ENCODE data around the gene CAST.

The CAST gene

DNA sequence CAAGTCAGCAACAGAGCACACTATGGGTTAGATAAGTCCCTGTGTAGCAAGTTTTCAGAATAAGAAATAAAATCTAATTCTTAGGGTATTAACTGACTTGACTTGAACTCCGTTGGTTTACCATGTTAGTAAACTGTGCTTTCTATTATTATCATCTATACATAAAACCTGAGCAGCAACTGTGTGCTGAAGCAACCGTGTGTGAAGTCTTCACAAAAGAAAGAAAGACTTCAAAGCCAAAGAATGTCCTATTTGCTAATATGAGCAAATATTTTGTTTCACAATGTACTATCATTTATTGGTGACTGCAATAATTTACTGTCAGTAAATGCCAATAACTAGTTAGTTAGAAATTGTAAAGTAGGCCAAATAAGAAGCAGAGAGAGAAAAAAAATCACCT, 112.9 kb downstream of the CAST start:
- ChIA-PET CTCF (interaction anchor here (1.0 kb wide), 1 partner anchor 13 kb away, joined by 3 read pairs; no protein-coding TSS in a partner anchor), POLR2A (no interaction called here)
- DNase-seq (ENCODE audit: low read depth, low spot score) = no peak
- TF ChIP-seq, protein P1, sequence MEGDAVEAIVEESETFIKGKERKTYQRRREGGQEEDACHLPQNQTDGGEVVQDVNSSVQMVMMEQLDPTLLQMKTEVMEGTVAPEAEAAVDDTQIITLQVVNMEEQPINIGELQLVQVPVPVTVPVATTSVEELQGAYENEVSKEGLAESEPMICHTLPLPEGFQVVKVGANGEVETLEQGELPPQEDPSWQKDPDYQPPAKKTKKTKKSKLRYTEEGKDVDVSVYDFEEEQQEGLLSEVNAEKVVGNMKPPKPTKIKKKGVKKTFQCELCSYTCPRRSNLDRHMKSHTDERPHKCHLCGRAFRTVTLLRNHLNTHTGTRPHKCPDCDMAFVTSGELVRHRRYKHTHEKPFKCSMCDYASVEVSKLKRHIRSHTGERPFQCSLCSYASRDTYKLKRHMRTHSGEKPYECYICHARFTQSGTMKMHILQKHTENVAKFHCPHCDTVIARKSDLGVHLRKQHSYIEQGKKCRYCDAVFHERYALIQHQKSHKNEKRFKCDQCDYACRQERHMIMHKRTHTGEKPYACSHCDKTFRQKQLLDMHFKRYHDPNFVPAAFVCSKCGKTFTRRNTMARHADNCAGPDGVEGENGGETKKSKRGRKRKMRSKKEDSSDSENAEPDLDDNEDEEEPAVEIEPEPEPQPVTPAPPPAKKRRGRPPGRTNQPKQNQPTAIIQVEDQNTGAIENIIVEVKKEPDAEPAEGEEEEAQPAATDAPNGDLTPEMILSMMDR (IDR thresholded peaks at IDR 0.05; ENCODE audit: insufficient read depth, low read length, missing control alignments) = no peak
- no peak overlapping the region for H3K4me3 ChIP-seq (ENCODE audit: low read depth, low read length)

DNA sequence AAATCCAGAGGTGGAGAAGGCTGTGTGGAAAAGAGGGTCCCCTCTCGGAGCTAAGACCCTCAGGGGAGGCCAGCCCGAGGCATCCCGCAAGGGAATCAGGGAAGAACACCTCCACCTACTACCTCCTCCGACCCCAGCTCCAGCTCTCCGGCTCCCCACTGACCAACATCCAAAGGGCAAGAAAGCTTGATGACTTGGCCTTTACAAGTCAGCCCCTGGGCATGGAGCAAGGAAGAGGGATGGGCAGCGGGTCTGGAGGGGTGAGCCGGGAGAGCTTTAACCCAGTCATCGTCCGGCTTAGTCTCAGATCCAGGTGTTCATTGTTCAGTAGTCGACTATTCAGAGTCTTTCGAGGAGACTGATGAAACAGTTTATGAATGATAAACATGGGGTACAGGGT, 113.5 kb downstream of the CAST start:
- ChIA-PET POLR2A (no interaction called here), CTCF (interaction anchor here (1.0 to 1.5 kb wide), 2 partner anchors 13 to 386 kb away, joined by 3 to 5 read pairs; no protein-coding TSS in a partner anchor)
- no peak for DNase-seq (ENCODE audit: low read depth, low spot score)
- TF ChIP-seq, protein P1 (IDR thresholded peaks at IDR 0.05; ENCODE audit: insufficient read depth, low read length, missing control alignments) = no peak
- H3K4me3 ChIP-seq (ENCODE audit: low read depth, low read length) = no peak overlapping the region

DNA sequence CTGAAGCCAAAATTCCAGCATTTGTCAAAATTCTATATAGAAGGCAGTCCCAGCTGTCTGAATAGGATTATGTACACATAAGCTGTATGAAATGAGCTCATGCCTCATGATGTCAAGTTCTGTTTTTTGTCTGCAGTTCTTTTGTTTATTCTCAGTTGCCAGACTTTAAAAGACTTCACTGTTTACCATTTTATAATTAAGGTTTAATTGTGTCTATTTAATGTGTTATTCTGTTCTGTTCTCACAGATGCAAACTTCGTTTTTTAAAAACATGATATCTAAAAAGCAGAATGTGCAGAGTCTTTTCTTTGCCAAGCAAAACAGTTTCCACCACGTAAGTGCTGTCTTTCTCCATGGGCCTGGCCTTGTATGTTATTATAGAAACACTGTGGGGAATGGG, 114.4 kb downstream of the CAST start:
- TF ChIP-seq, protein P1 (IDR thresholded peaks at IDR 0.05; ENCODE audit: insufficient read depth, low read length, missing control alignments) = no peak
- ChIA-PET POLR2A (no interaction called here), CTCF (interaction anchor here (1.5 kb wide), 1 partner anchor 385 kb away, joined by 5 read pairs; no protein-coding TSS in a partner anchor)
- no peak overlapping the region for H3K4me3 ChIP-seq (ENCODE audit: low read depth, low read length)
- DNase-seq (ENCODE audit: low read depth, low spot score) = no peak

DNA sequence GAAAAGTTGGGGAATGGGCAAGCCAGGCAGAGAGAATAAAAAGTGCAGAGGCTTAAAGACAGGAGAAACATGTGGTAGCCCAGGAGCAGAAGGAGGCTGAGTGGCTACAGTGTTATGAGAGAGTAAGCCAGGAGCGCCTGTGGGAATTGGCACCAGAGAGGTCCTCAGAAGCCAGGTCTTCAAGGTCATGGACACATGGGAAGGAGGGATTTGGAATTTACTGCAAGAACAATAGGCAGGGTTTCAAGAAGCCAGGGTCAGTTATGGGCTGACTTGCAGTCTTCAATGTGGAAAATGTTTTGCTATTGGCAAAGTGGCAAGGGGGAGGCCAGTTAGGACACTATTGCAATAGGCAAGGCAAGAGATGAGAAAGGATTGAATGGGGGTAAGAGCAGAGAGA, 116.2 kb downstream of the CAST start:
- ChIA-PET POLR2A (no interaction called here), CTCF (no interaction called here)
- no peak for DNase-seq (ENCODE audit: low read depth, low spot score)
- TF ChIP-seq, protein P1 (IDR thresholded peaks at IDR 0.05; ENCODE audit: insufficient read depth, low read length, missing control alignments) = no peak
- no peak overlapping the region for H3K4me3 ChIP-seq (ENCODE audit: low read depth, low read length)

DNA sequence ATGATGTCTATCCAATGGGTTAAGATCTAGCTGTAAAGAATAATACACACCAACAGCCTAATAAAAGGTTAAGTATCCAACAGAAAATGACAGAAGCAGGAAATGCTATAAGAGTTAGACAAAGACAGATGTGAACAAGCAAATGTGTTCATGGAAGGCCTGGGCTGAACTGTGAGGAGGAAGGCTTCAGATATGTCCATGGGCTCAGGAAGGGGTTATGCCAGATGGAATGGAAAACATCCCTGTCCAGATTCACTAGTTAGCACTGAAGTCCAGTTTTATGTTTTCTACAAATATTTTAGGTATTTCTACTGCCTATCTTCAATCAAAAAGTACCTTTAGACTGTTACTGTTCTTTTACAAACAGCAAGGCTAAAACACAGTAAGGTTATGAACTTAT, 118.5 kb downstream of the CAST start:
- CTCF ChIA-PET = interaction anchor here (0.8 to 1.5 kb wide), 3 partner anchors 8 to 166 kb away, joined by 3 to 6 read pairs (median 5); no protein-coding TSS in a partner anchor
- no peak for DNase-seq (ENCODE audit: low read depth, low spot score)
- TF ChIP-seq, protein P1 (IDR thresholded peaks at IDR 0.05; ENCODE audit: insufficient read depth, low read length, missing control alignments) = no peak
- POLR2A ChIA-PET = interaction anchor here (0.6 kb wide), 1 partner anchor 379 kb away, joined by 3 read pairs; no protein-coding TSS in a partner anchor
- no peak overlapping the region for H3K4me3 ChIP-seq (ENCODE audit: low read depth, low read length)

DNA sequence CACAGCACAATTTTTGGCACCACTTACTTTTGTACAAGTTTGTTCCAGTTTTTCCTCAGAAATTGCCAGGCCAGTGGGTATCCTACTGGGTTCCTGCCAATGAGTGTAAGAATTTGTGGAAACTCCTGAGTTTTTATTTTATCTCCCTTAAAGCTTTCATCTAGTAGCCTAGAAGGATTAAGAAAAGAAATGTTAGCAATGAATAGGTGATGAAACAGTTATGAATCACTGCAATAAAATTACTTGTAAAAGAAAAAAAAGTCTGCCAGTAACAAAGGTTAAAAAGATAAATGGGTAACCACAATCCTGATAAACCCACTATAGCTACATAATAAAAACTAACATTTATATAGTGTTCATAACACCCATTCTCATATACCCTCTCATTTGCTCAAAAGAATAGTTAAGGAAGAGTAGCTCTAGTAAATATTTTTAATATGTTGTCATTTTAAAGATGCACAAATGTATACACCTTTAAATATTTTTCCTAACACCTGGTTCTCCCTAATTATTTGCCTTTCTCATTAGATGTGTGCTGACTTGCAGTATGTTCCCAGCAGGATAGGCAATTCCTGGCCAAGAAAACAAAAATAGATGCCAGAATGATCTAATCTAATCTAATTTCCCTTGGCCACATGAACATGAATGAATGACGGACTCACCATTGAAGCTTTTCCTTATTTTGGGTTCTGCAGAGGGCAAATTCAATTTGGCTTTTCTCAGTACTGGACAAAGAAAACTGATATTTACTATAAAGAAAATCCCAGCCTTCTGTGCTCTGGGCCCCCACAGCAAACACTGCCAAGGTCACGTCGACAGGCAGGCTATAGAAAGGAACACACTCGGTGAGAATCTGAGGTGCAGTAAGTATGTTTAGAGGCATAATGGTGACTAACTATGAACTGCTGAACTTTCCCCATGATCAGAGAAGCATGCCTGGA, 119.1 kb downstream of the CAST start:
- ChIA-PET POLR2A (interaction anchor here (0.6 kb wide), 1 partner anchor 378 kb away, joined by 3 read pairs; no protein-coding TSS in a partner anchor), CTCF (interaction anchor here (0.8 to 1.5 kb wide), 2 partner anchors 9 to 167 kb away, joined by 5 to 6 read pairs; no protein-coding TSS in a partner anchor)
- DNase-seq (ENCODE audit: low read depth, low spot score) = no peak
- no peak overlapping the region for H3K4me3 ChIP-seq (ENCODE audit: low read depth, low read length)
- TF ChIP-seq, protein P1 (IDR thresholded peaks at IDR 0.05; ENCODE audit: insufficient read depth, low read length, missing control alignments) = no peak

Data from AG04449 (cell line).